SW 1271 (cell line): Measurements from ENCODE around the gene LCN1.
"Not testable (repeated sequence)": the region's sequence is repeated elsewhere in the genome, so short reads cannot be mapped to it uniquely, and the experiment has no call there.

Source experiments
- DNase-seq, 2 experiments: peaks; one replicate each; lab custom pipeline; 2025; lab: John Stamatoyannopoulos, UW

Gene LCN1

DNA sequence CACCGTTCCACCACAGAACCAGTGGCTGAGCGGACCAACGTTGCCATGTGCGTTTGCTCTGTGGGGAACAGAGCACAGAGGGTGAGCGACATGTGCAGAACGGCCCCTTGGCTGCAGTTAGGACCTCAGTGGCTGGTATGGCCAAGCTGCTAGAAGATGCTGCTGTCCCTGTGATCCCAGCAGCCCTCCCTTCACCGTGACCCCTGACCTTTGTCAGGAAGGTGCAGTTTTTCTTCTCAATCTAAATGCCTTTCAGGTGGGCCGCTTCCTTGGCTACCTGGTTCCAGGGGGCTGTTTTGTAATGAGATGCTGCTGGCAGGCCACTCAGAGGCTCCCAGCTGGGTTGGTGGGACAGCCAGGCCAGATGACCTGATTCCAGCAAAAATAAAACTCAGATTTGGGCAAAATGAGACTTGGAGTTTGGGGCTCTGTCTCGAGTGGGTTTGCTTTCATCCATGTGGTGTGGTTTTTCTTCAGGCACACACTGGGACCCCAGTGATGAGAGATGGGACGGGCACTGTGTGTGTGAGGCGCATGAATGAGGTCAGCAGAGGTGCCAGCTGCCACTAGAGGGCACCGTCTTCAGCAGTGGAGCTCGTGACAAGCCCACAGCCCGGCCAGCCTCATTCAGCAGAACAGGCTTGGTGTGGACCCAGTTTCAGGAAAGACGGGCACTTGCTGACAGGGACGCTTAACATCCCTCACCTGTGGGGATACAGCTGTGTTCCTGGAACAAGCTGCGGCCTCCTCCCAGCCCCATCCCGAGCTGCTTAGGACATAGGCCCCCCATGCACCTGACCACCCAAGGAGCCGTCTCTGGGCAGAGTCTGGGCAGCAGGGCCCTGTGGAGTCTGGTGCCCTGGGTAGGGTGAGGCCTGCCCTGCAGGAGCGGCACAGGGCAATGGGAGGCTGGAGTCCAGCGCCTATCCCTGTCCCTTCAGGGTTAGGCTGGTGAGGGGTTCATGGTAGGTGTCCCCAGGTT, 16.7 kb upstream of the LCN1 start:
- peak in 1 of 2 experiments; percentile 65 for DNase-seq

DNA sequence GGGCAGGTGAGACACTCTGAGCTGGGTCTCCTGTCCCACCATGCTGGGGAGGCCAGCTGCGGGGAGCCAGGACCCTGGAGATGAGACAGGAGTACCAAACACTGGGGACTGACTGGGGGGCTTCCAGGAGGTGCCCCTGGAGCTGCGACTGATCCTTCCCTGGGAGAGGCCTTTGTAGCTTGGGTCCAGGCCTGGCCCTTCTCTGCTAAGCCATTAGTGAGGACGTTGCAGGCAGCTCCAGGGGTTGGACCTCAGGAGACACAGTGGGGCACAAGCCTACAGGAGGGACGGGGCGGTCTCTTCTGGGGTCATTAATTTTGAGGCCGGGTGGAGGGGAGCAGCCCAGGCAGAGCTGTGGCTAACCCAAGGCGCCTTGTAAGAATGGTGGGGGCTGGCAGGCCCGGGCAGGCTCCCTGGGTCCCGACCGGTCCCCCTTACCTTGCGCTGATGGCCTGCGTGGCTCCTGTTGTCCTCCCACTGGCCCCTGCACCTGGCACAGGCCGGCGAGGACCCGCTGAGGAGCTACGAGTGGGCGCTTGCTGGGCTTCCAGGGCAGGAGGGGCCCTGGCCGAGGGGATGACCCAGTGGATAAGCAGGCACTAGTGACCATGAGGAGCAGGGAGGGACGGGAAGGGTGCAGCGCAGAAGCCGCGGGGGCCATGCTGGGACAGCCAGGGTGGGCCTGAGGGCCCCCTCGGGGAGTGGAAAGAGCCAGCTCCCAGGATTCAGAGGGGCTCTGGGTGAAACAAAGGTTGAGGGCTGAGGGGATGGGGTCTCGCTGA, 15.6 kb upstream of the LCN1 start:
- DNase-seq = no peak

DNA sequence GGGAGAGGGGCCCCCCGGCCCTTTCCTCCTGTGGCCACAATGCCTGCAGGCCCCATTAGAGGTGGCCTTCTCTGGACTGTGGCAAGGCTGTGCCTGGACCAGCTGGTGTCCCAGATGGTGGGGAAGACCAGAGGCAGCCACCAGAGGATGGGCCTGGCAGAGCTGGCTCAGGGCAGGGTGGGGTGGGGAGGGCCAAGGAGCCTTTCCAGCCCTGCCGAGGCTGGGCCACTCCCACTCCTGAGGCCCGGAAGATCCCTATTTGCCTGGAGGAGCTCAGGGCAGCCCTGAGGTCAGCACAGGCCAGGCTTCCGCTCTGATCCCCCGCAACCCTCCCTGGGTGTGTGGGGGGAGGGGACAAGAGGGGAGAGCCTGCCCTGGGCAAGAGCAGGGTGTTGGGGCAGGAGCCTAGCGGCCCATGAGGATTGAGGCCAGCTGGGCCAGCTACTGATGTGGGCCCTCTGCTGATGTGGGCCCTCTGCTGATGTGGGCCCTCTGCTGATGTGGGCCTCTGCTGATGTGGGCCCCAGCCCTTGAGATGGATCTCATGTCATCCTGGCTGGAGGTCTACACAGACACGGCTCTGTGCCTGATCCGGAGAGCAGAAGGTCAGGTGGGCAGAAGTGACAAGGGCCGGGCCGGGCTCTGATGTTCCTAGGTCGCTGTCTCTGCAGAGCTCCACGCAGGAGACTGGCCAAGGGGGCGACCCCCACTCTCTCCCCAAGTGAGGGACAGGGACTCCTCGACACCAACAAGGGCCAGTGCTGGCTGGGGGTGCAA, 14.7 kb upstream of the LCN1 start:
- DNase-seq = no peak

DNA sequence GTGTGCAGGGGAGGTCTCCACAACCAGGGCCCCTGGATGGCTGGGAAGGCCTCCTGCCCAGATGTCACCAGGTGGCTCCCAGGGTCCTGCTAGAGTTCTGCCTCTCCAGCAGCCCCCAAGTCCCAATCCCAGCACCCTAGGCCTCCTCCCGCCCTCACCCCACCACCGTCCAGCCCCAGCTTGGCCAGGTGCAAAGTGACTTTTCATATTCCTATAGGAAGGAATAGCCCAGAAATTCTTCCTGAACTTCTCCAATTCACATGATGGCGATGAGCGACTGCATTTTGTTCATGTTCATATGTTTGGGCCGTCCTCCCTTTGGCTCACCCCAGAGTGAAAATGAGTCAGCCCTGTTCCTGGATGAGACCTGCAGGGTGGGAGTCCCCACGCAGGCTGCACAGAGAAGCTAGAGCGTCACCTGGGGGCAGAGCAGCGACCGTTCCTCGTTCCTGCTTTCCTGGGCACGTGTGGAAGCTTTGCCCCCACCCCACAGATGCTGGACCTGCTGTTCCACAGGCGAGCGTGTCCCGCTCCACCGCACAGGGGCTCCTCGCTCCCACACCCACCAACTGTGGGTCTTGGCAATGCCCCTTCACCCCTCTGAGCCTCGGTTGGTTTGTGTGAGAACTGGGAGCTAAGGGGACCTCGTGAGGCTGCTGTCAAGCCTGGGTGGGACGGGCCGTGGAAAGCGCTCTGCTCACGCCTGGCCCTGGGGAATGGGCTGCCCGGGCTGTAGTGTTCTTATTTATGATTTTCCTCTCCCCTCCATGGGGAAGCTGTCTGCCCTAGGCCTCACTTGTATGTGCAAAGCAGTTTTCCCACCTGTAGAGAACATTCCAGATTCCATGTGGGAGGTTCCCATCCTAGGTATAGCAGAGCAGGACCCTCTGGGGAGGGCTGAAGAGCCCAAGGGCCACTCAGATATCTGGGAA, 13.9 kb upstream of the LCN1 start:
- no peak for DNase-seq

DNA sequence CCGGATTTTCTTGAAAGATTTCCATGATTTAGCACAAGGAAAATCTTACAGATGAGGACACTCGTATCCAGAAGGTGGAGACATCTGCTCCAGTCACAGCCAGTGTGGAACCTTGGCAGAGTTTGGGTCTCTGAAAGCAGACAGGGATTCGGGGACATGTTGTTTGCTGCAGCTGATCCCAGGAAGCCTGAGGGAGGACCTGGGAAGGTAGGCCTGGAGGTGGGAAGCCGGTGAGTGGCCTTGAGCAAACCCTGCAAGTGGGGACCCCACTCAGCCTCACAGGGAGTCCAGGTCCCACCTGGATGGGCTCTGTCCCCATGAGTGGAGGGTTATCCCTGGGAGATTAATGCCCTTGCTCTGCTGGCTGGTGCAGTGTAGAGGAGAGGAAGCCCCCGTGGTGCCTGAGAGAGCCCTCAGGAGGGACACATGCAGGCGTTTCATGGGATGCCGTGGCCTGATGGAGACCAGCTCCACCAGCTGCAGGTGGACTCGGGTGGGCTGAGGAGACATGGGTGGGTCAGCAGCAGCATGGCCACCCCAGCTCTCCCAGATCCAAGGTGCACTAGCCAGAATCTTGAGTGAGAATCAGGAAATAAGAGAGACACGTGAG, 12.9 kb upstream of the LCN1 start:
- DNase-seq = no peak

DNA sequence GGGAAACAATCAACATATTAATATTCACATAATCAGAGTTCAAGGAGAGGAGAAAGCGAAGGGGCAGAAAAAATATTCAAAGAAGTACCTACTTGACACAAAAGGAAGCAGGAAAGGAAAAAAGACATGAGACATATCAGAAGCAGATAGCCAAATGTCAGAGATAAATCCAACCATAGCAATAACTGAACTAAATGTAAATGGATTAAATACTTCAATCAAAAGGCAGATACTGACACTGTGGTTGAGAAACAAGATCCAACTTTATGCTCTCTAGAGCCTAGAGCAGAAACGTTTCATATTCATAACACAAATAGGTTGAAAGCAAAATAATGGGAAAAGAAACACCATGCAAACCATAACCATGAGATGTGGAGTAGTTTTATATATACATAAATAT, 11.8 kb upstream of the LCN1 start:
- no peak for DNase-seq

DNA sequence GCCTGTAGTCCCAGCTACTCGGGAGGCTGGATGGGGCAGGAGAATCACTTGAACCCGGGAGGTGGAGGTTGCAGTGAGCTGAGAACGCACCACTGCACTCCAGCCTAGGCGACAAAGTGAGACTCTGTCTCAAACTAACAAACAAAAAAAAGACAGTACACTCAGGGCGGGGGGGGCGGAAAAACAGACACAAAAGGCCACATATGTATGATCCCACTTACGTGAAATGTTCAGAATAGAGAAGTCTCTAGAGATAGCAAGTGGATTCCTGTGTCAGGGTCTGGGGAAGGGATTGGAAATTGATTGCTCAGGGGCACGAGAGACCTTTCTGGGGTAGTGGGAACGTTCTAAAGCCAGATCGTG, 9.0 kb upstream of the LCN1 start:
- DNase-seq = no peak

DNA sequence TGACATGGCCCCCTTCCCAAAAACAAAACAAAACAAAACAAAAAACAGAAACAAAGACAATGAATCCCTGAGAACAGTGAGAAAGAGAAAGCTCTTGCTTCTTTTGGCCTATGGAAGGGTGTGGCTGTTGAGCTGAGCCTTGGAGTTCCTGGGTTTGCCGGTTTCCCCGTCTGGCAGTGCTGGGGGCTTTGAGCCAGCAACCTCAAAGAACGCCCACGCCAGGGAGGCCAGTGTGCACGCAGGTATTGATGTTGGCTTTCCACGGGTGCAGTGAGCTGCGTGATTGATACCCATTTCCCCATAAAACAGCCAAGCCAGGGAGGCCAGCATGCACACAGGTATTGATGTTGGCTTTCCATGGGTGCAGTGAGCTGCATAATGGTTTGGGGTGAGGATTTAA, 8.3 kb upstream of the LCN1 start:
- DNase-seq = no peak

DNA sequence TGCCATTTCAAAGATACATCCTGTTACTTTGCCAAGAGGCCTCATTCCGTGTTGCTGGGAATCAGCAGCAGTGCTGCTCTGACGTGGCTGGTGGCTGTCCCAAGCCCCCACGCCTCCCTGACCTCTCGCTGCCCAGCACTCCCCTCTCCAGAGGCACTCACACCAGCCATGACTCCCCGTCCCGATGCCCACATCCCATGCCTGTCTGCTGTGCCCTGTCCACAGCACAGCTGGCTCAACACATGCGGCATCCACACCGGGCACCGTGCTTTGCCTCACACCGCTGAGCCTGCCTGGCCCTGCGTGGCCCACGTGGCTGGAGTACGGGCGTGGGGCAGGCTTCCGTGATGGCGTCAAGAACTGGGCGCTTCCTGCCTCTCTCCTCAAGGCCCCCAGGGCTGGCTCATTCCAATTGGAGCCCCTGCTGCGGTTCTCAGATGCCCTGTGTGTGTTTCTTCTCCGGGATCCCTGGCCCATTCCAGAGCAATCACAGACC, 7.8 kb upstream of the LCN1 start:
- no peak for DNase-seq

DNA sequence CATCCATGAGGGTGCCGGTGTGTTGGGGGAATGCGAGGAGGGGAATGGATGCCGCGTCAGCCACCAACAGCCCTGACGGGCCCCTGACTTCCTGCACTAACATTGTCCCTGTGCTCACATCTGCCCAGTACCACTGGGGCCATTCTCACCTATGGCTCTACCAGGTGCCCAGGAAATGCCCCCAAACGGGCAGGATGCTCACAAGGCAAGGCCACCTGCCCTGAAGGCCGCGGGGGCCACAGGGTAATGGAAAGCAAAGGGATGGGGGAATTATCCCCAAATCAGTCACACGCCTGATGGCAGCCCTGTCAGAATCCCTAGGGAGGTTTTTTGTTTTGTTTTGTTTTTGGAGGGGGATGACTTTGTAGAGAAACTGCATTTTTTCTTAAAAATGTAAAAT, 7.3 kb upstream of the LCN1 start:
- DNase-seq = not testable (repeated sequence)

DNA sequence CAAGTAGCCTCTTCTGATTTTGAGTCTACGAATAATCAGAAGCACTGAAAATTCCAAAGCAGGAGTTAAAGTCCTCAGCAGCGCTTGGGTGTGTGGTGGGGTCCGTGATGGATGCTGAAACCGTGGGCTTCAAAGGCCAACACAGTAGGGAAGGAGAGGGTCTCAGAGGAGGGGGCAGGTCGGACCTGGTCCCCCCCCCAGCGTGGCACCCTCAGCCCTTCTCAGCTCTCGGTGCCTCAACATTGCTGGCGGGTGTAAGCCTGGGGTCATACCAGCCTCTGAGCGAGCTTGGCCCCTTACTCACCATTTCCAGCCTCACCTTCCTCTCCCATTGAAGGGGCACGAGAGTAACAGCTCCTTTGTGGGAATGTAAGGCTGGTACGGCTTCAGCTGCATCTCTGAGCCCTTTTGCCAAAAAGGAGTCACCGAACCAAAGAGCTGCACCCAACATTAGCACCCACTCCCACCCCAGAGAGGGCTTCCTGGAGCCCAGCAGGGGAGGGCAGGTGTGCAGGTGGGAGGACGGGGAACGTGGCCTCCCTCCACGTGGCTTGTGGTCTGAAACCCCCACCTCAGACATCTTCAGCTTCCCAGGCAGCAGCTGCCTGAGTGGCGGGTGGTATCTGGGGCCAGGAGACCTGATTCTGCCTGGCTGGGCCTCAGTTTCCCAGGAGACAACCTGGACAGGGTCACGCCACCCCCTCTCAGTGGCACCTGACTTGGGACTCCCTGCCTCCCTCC, 6.7 kb upstream of the LCN1 start:
- DNase-seq = no peak

DNA sequence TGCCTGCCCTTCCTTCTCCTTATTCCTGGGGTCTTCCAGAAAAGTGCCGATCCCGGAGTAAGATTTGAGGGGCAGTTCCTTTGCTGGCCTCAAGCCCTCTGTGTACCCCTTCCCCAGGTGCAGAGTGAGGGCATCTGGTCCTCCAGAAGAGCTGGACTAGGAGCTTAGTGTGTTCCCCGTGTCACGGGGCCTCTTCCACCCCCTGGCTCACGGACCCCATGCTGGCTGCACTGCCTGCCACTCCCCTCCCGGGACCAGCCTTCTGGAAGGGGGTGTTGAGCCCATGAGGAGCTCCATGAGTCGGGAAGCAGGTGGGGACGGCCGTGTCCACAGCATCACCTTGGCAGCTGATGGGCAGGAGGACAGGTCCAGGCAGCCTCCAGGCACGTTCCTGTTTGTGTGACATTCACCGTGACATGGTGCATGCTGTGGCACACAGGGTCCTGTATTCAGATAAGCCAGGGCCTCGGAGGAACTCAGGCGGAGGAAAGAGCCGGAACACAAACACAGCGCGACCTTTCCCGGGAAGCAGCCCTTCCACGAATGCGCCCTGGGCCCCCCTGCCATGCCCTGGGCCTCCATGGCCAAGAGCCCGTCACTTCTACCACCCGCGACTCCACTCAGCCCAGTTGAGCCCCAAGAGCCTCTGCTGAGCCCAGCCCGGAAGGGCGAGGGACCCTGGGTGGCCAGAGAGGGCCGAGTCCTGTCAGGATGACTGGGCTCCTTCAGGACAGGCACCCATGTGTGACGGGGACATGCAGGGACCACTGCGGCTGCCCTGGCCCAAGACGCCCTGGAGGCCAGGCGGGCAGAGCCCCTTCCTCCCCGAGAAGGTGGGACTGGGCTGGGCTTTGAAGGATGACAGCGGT, 5.9 kb upstream of the LCN1 start:
- no peak for DNase-seq

DNA sequence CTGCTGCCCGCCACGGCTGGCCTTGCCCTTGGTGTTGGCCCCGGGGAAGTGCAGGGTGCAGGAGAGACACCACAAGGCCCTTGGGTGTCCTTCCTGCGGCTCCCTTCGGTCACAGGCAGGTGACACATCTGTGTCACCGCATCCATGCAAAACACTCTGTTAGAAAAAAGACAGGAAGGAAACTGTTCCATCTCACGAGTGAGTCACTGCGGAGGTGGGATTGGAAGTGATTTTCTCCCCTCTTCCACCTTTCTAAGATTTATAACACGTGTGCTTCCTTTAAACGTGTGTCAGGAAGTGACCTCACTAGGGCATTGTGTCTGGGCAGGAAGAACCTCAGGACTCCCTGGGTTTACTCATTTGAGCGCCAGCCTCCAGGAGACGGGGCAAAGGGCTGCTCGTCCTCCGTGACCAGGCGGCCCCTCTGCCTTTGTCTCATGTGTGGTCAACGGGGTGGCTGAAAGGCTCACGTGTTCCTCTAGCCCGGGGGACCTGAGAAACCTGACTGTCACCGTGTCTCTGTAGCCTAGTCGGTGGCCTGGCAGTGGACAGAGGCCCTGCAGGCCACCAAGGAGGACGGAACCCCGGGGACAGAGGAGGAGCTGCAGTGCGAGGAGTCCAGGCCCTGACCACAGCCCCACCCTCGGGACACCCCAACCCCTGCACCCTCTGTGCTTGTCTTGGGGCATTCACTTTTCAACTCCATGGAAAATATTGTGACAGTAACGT, 4.9 kb upstream of the LCN1 start:
- DNase-seq = no peak

DNA sequence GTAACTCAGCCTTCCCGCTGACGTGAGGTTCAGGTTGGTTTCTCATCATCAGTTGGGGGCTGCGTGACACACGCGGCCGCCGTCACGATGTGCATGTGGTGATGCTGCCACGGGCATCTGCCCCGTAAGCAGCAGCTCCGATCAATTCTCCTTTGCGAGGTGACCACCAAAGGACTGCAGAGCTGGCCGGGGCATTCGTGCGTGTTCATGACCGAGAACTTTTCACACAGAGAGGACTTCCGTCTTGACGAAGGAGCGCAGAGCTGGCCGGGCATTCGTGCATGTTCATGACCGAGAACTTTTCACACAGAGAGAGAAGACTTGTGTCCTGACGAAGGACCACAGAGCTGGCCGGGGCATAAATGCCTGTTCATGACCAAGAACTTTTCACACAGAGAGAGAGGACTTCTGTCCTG, 3.8 kb upstream of the LCN1 start:
- no peak for DNase-seq

DNA sequence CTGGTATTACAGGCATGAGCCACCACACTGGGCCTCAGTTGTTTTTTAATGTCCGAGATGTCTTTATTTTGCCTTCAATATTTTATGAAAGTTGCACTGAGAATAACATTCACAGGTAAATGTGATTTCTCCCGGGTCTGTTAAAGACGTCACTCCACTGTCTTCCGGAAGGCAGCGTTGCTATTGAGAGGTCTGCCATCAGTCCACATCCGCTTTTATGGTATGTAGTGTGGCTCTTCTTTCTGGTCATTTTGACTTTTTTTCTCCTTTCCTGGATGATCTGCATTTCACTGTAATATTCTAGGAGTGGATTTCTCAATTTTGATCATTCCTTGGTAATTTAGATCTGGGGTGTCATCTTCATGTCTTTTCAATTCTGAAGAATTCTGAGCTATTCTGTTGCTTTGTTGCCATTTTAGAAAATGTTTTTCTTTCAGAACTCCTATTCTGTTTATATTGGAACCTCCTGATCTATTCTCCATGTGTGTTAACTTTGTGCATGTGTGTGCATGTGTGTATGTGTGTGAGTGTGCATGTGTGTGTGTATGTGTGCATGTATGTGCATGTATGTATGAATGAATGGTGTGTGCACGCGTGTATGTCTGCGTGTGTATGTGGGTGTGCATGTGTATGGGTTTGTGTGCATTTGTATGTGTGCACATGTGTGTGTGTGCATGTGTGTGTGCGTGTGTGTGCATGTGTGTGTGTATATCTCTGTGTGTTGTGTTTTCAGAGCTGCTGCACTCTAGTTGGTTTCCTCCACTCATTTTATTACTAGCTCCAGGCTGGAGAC, 1.9 kb upstream of the LCN1 start:
- DNase-seq = no peak

DNA sequence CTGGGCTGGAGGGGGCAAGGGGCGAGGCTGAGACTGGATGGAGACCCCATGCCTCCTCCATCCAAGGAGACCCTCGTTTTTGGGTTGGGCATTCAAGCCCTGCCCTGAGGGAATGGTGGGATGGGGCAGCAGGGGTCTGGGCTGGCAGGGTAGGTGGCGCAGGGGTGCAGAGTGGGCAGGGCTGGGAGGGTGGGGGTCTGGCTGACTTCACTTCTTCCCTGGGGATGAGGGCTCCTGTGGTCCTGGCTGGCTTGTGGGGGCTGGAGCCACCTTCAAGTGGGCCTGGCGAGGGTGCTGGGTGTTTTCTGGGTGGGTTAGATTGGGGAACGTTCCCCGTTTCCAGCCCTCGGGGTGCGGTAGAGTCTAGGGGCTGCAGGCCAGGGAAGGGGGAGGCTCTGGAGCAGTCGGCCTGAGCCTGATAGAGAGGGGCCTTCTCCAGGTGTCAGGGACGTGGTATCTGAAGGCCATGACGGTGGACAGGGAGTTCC, 412 bp downstream of the LCN1 start:
- no peak for DNase-seq
